ENCODE results near the gene ELK3.

The ELK3 gene

GRCh38 chr12:96260644-96261043 lies 66.5 kb downstream of the ELK3 start:
- TF ChIP-seq, protein P1, sequence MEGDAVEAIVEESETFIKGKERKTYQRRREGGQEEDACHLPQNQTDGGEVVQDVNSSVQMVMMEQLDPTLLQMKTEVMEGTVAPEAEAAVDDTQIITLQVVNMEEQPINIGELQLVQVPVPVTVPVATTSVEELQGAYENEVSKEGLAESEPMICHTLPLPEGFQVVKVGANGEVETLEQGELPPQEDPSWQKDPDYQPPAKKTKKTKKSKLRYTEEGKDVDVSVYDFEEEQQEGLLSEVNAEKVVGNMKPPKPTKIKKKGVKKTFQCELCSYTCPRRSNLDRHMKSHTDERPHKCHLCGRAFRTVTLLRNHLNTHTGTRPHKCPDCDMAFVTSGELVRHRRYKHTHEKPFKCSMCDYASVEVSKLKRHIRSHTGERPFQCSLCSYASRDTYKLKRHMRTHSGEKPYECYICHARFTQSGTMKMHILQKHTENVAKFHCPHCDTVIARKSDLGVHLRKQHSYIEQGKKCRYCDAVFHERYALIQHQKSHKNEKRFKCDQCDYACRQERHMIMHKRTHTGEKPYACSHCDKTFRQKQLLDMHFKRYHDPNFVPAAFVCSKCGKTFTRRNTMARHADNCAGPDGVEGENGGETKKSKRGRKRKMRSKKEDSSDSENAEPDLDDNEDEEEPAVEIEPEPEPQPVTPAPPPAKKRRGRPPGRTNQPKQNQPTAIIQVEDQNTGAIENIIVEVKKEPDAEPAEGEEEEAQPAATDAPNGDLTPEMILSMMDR (IDR thresholded peaks at IDR 0.05; ENCODE audit: low read length, missing control alignments): no peak
- no peak overlapping the region for H3K4me3 ChIP-seq (replicated peaks; ENCODE audit: low read depth, low read length)
- no peak for DNase-seq (ENCODE audit: low read depth)

GRCh38 chr12:96261557-96261956 lies 67.4 kb downstream of the ELK3 start:
- TF ChIP-seq, protein P1 (IDR thresholded peaks at IDR 0.05; ENCODE audit: low read length, missing control alignments): no peak
- DNase-seq (ENCODE audit: low read depth): no peak
- no peak overlapping the region for H3K4me3 ChIP-seq (replicated peaks; ENCODE audit: low read depth, low read length)

DNA sequence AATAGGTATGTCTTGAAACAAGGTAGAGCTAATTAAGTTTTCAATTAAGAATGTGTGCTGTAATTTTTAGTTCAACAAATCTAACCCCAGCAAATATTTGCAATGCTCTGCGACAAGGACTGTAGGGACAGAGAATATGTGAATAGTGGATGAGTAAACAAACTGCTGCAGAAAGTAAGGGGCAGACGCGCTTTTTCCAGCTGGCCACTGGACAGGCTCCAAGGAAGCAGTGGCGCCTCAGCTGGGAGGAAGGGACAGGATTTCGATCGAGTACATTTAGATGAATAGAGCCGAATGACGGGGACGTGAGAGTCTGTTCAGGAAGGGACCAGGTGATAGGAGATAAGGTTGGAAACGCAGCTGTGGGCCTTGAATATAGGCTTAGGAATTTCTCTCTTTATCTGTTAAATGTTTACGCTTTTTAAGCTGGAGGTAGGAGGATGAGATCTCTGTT lies 69.3 kb downstream of the ELK3 start:
- TF ChIP-seq, protein P1 (IDR thresholded peaks at IDR 0.05; ENCODE audit: low read length, missing control alignments): no peak
- H3K4me3 ChIP-seq (replicated peaks; ENCODE audit: low read depth, low read length): no peak overlapping the region
- DNase-seq (ENCODE audit: low read depth): peak; percentile 65

DNA sequence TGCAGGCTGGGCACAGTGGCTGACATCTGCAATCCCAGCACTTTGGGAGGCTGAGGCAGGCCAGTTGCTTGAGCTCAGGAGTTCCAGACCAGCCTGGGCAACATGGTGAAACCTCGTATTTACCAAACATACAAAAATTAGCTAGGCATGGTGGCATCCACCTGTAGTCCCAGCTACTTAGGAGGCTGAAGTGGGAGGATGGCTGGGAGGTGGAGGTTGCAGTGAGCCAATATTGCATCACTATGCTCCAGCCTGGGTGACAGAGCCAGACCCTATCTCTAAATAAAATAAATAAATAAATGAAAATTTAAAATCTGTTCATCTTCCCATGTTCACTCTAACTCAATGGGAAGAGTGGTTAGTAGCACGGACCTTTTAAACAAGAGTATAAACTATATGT lies 71.2 kb downstream of the ELK3 start:
- no peak overlapping the region for H3K4me3 ChIP-seq (replicated peaks; ENCODE audit: low read depth, low read length)
- TF ChIP-seq, protein P1 (IDR thresholded peaks at IDR 0.05; ENCODE audit: low read length, missing control alignments): no peak
- DNase-seq (ENCODE audit: low read depth): no peak

DNA sequence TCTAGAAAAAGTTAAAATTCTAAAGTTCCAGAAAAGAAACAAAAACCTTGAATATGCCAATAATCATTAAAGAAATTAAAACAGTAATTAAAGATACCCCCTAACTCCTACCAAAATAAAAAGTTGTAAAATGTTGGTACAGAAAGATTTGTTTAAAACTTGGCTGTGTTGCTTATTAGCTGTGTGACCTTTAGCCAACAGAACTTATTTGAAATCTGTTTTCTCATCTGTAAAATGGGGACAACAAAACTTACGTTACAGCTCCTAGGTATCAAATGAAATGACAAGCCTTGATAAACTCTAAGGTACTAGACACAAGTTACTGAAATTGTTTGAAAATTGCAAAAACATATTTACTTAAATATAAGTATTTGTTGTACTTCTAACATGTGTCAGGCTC lies 71.7 kb downstream of the ELK3 start:
- DNase-seq (ENCODE audit: low read depth): no peak
- TF ChIP-seq, protein P1 (IDR thresholded peaks at IDR 0.05; ENCODE audit: low read length, missing control alignments): no peak
- no peak overlapping the region for H3K4me3 ChIP-seq (replicated peaks; ENCODE audit: low read depth, low read length)

DNA sequence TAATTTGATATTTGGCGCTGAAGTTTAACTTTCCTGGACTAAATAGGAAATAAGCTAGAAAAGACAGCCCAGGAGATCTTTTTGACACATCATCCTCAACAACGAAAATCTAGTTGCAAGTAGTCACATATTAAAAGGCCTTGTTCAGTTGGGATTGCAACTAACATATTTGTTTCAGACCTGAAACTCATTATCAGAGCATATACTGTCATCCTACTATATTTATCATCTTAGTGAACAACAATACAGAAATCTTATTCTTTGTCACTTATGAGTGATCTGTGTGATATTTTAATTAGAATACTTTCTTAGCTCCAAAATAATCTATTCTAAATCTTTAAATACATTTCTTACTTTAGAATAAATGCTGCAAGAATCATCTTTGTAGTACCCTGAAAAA lies 72.1 kb downstream of the ELK3 start:
- no peak for DNase-seq (ENCODE audit: low read depth)
- TF ChIP-seq, protein P1 (IDR thresholded peaks at IDR 0.05; ENCODE audit: low read length, missing control alignments): no peak

DNA sequence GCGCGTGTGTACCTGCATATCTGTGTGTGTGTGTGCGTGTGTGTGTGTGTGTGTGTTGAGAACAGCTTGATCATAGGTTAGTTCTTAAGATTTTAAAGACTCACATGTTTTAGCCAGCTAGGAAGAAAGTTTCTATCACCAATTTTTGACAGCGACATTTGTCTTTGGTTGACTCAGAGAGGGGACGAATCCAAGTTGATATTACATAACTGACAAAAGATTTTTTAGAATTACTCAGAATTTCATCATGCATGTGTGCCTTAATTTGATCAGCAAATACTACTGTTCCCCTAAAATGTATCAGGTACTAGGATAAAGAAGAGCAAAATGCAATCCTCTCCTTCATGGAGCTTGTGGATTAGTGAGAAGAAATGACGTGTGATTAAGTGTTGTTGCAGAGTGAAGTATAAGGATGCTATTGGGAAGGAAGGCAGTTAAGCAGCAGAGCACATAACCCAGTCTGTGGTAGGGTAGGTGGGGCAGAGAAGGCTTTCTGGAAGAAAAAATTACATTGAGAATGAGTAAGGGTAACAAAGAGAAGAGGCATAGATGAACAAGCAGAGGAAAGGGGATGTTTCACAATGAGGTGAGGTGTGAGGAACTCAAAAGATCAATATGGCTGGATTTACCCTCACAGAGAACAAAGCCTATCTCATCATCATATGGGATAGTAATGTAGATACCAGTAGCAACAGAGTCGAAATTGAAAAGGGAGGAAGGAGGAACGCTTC lies 77.5 kb downstream of the ELK3 start:
- no peak overlapping the region for H3K4me3 ChIP-seq (replicated peaks; ENCODE audit: low read depth, low read length)
- TF ChIP-seq, protein P1 (IDR thresholded peaks at IDR 0.05; ENCODE audit: low read length, missing control alignments): no peak
- DNase-seq (ENCODE audit: low read depth): peak; percentile 35

More for the DNA sequence above, 72.1 kb downstream of the ELK3 start:
- no peak overlapping the region for H3K4me3 ChIP-seq (replicated peaks; ENCODE audit: low read depth, low read length)
